ENCODE measurements around the gene MSH3.

The MSH3 gene

GRCh38 chr5:80654391-80655230 is at the start of gene MSH3, which contains the start of gene DHFR:
TSS of gene MSH3 (plus strand) at chr5:80654652. CDS start at chr5:80654728, 76 bp downstream.
TSS of gene DHFR (minus strand) at chr5:80654983. CDS start at chr5:80654489, 494 bp downstream.
- peak; percentile 92 to 95 (median 93) for DNase-seq

DNA sequence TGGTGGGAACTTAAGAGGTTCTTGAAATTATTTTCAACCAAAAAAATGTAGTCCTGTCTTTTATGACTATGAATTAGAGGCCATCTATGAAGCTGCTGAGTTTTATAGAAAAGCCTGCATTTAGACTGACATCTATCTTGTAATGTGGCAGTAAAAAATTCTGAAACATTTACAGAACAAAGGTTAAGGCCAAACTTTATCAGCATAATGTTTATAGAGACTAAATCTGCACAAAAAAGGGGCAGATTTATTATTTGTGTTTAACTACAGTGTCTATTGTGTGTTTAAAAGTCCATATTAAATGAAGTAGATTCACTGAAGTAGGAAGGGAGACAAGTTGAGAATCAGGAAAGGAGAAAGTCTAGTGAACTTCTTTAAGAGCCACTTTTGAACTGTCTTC is 47.1 kb upstream of the MSH3 start:
- no peak for DNase-seq

- no peak for DNase-seq
These were observed 46.6 kb upstream of the MSH3 start for GRCh38 chr5:80607832-80608231.

- DNase-seq, result peak; percentile 46 to 74 (median 69)
These were observed 45.7 kb upstream of the MSH3 start for GRCh38 chr5:80608731-80609130.

DNA sequence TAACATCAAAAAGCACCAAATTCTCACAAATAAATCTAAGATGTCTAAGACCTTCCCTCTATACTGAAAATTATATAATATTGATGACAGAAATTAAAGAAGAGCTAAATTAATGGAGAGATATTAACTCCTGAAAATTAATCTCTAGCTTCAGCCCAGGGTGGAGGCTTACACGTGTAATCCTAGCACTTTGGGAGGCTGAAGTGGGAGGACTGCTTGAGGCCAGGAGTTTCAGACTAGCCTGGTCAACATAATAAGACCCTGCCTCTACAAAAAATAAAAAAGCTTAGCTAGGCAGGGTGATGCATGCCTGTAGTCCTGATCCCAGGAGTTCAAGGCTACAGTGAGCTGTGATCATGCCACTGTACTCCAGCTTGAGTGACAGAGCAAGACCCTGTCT is 44.8 kb upstream of the MSH3 start:
- no peak for DNase-seq

GRCh38 chr5:80615266-80615914 is 39.1 kb upstream of the MSH3 start:
- no peak for DNase-seq

GRCh38 chr5:80618438-80618837 is 36.0 kb upstream of the MSH3 start:
- DNase-seq, result peak in 2 of 3 donors; percentile 17 to 19

DNA sequence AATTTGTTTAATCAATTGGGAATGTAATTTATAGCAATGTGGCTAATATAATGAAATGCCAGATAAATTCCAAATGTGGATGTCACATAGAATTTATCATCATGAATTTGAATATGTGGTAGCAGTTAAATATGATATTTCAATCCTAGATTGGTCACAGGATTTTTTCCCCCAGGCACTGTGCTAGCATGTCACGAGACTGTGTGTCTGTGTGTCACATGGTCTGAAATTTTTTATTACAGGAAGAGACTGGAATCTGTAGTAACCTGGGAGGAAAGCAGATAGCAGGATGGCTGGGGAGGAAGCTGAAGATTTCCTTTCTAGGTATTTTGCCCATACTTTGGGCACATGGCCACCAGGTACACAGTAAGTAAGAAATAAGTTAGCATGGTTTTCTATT is 35.4 kb upstream of the MSH3 start:
- peak; percentile 23 to 32 (median 24) for DNase-seq

DNA sequence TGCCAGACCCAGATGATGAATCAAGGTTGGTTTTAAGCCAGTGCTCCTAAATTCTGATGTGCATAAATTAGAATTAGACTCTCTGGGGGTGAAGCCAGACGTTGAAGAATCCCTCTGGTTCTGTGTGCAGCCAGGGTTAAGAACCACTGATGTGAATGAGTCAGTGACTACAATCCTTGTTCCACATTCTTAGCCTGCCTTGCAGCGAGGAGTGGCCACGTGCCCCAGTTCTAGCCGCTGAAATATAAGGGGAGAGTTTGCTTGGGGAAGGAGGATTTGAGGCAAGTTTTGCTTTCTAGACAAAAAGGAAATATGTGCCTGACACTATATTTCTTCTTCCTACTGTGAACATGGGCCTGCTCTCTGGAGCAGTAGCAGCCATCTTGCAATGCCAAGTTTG is 34.2 kb upstream of the MSH3 start:
- DNase-seq, result peak; percentile 63 to 69 (median 68)

- no peak for DNase-seq
These were observed 31.7 kb upstream of the MSH3 start for GRCh38 chr5:80622756-80623155.

DNA sequence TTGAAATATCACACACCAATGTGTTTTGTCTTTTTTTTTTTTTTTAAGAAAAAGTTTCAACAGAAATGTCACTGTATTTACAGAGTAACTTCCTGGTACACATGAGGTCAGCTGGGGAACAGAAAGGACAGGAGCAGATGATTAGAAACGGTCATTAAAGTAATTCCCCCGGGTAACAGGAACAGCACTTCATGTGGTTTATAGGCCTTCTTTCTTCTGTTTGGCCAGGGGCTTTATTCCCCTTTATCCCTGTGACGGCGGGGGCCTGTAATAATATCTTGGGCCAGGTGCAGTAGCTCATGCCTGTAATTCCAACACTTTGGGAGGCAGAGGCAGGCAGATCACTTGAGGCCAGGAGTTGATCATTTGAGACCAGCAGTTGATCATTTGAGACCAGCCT is 30.5 kb upstream of the MSH3 start:
- DNase-seq, result peak; percentile 53 to 57 (median 56)

DNA sequence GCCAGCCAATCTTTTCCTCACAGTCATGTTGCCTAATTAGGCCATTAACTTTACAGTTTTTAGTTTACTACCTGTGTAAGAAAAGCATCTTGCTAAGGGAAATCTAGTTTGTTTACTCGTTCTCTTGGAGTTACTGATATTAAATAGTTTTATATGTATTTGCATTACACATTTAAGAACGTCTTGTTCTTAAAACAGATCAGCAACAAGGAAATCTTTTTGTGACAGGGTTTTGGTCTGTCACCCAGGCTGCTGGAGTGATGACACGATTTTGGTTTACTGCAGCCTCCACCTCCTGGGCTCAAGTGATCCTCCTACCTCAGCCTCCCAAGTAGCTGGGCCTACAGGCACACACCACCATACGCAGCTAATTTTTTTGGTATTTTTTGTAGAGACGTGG is 29.2 kb upstream of the MSH3 start:
- DNase-seq, result no peak

- DNase-seq, result peak; percentile 5 to 47 (median 28)
These were observed 25.2 kb upstream of the MSH3 start for GRCh38 chr5:80629281-80629680.

GRCh38 chr5:80631278-80632259 is 22.9 kb upstream of the MSH3 start:
- no peak for DNase-seq

GRCh38 chr5:80632700-80633099 is 21.8 kb upstream of the MSH3 start:
- no peak for DNase-seq

GRCh38 chr5:80634193-80634592 is 20.3 kb upstream of the MSH3 start:
- no peak for DNase-seq

DNA sequence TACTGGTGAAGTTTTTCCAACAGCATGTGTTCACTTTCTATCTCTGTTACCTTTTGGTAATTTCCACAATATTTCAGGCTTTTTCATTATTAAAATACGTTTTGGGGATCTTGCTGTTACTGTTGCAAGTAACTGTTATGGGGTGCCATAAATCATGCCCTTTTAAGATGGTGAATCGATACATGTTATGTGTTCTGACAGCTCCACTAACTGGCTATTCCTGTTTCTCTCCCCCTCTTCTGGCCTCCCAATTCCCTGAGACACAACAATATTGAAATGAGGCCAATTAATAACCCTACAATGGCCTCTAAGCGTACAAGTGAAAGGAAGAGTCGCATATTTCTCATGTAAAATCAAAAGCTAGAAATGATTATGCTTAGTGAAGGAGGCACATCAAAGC is 13.1 kb upstream of the MSH3 start:
- DNase-seq, result no peak

DNA sequence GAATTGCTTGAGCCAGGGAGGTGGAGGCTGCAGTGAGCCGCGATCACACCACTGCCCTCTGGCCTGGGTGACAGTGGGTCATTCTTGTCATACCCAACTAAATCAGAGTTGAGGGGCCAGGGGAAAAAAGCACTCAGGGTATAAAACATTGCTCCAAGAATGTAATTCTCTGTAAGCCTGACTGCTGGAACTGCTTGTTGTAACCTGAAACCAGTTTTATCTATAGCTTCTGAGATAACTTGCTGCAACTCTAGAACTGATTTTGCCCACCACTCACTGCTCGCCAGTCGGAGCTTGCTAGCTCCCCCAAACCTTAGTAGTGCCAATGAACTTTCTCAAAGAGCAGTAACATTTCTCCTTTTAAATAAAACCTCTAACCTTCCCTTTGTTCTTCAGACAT is 9.6 kb upstream of the MSH3 start:
- no peak for DNase-seq

GRCh38 chr5:80646926-80647325 is 7.5 kb upstream of the MSH3 start:
- DNase-seq, result no peak

DNA sequence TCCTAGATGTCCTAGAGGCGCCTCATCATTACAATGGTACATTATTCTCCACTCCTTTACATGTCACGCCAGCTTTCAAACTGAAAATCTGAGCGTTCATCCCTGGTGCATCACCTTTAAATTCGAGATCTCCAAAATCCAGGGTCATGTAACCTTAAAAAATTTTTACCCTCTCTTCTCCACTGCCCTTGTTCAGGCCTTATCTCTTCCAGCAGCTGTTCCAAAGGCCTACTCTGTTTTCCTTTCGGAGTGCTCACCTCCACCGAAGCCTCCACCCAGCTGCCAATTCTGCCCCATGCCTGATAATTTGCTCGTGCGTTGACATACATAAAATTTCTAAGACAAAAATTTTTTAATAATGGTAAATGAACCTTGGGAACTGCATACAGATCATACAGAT is 950 bp upstream of the MSH3 start:
- no peak for DNase-seq

DNA sequence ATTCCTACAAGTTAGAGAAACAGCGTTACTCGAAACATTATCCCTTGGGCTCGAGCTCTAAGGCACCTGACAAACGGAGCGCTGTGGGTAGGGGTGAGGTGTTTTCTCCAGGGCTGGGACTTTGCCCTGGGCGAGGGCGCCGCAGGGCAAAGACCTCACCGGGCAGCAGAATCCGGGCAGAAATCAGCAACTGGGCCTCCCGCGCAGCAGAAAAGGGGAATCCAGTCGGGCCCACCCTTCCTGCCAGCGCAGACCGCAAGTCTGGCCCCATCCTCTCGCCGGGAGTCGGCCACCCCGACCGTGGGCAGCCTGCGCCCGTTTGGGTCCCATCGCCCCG is 430 bp upstream of the MSH3 start:
- peak in 1 of 3 donors; percentile 22 for DNase-seq

DNA sequence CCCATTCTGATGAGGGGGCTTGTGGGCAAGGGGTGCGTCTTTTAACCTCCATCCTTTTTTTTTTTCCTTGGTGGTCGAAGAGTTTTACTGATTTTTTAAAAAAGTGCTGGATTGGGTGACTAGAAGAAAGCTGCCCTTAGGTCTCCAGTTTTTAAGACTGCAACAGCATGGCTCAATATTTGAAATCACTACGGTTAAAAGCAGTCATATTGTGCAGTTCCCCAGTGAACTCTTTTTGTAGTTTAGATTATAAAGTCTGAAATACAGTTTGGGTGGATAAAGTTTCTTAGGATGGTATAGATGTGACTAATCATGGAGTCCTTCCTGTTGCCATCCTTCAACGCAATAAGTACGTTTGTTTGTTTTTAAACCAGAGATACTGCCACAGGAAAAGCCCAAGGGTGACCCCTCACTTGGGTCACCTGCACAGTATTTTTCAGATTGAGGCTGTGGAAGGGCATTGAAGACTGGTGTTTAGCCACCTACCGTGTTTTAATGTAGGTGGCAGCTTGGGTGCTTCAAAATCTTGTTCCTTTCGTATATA is 851 bp downstream of the MSH3 start:
- DNase-seq, result no peak

DNA sequence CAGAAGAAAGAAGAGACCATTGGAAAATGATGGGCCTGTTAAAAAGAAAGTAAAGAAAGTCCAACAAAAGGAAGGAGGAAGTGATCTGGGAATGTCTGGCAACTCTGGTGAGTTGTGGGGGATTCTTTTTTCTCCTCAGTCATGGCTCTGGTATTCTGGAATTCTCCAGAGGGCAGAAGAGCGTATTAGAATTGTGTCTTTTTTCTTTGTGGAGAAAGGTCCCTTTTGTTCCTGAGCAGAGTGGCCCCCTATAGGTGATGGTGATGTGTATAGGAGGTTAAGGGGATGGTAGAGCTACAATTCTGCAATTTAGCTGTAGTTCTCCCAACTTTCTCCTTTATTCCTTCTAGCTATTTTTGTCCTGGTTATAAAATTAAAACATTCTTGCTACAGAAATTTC is 2.0 kb downstream of the MSH3 start:
- DNase-seq, result no peak

Data from suppressor macrophage treated with lipopolysaccharide for 1 hour (primary cell).